Adipocyte (in vitro differentiated cells): Measurements from ENCODE around the gene RNF220.

ENCODE experiments used
- DNase-seq: peaks from one replicate; pipeline ENCODE4 v3.0.0-alpha.2; 2015; ENCODE audit warnings: low read depth
- H3K27me3 ChIP-seq: replicated peaks from 2 replicates; pipeline ENCODE4 v1.7.0; 2013; ENCODE audit warnings: mild to moderate bottlenecking, low read length, moderate library complexity; ENCODE audit not compliant: control insufficient read depth, insufficient read depth
- H3K36me3 ChIP-seq: 2 replicates; pipeline ENCODE4 v1.7.0; 2013; ENCODE audit warnings: low read length, mild to moderate bottlenecking, moderate library complexity; ENCODE audit not compliant: control insufficient read depth, insufficient read depth, severe bottlenecking
- H3K4me1 ChIP-seq: 2 replicates; pipeline ENCODE4 v1.7.0; 2013; ENCODE audit warnings: mild to moderate bottlenecking, low read length, moderate library complexity; ENCODE audit not compliant: control insufficient read depth, insufficient read depth
- H3K4me3 ChIP-seq: 2 replicates; pipeline ENCODE4 v1.7.0; 2013; ENCODE audit warnings: mild to moderate bottlenecking, low read length, moderate library complexity
- H3K9ac ChIP-seq: 2 replicates; pipeline ENCODE4 v1.7.0; 2013; ENCODE audit warnings: mild to moderate bottlenecking, low read length, moderate library complexity
- H3K9me3 ChIP-seq: 2 replicates; pipeline ENCODE4 v1.7.0; 2013; ENCODE audit warnings: mild to moderate bottlenecking, low read length, moderate library complexity; ENCODE audit not compliant: control insufficient read depth

RNF220 gene

GRCh38 chr1:44420535-44420934 lies 15.5 kb downstream of the RNF220 start:
- H3K27me3 ChIP-seq: peaks cover 60% of the 10 kb centered on the region
- H3K9ac ChIP-seq: no peak overlapping the region
- H3K9me3 ChIP-seq: no peaks in the 10 kb centered on the region
- peaks cover 8% of the 10 kb centered on the region for H3K4me1 ChIP-seq
- DNase-seq: no peak
- H3K4me3 ChIP-seq: no peak overlapping the region
- H3K36me3 ChIP-seq: no peaks in the 10 kb centered on the region

- DNase-seq: no peak
- Histone ChIP-seq H3K27me3 (peaks cover 55% of the 10 kb centered on the region), H3K4me3 (no peak overlapping the region), H3K4me1 (peaks cover 8% of the 10 kb centered on the region), H3K36me3 (no peaks in the 10 kb centered on the region), H3K9me3 (no peaks in the 10 kb centered on the region), H3K9ac (no peak overlapping the region)
These were observed 16.4 kb downstream of the RNF220 start for GRCh38 chr1:44421446-44421884.

GRCh38 chr1:44422161-44422560 lies 17.1 kb downstream of the RNF220 start:
- DNase-seq: no peak
- Histone ChIP-seq H3K9me3 (no peaks in the 10 kb centered on the region), H3K4me1 (peaks cover 8% of the 10 kb centered on the region), H3K9ac (no peak overlapping the region), H3K4me3 (no peak overlapping the region), H3K27me3 (peaks cover 55% of the 10 kb centered on the region), H3K36me3 (no peaks in the 10 kb centered on the region)

- H3K4me3 ChIP-seq: peak overlapping the region; percentile 45
- H3K4me1 ChIP-seq: peaks cover 8% of the 10 kb centered on the region
- no peaks in the 10 kb centered on the region for H3K36me3 ChIP-seq
- no peak overlapping the region for H3K9ac ChIP-seq
- peak; percentile 42 for DNase-seq
- H3K27me3 ChIP-seq: peaks cover 58% of the 10 kb centered on the region
- H3K9me3 ChIP-seq: no peaks in the 10 kb centered on the region
These were observed 18.8 kb downstream of the RNF220 start for GRCh38 chr1:44423591-44424537.

- no peak overlapping the region for H3K9ac ChIP-seq
- peaks cover 8% of the 10 kb centered on the region for H3K4me1 ChIP-seq
- H3K9me3 ChIP-seq: no peaks in the 10 kb centered on the region
- DNase-seq: no peak
- no peaks in the 10 kb centered on the region for H3K36me3 ChIP-seq
- H3K27me3 ChIP-seq: peaks cover 58% of the 10 kb centered on the region
- H3K4me3 ChIP-seq: no peak overlapping the region
These were observed 19.7 kb downstream of the RNF220 start for GRCh38 chr1:44424747-44425146.

GRCh38 chr1:44425341-44426082 lies 20.5 kb downstream of the RNF220 start:
- no peak overlapping the region for H3K4me3 ChIP-seq
- H3K9ac ChIP-seq: no peak overlapping the region
- H3K27me3 ChIP-seq: peaks cover 53% of the 10 kb centered on the region
- no peaks in the 10 kb centered on the region for H3K36me3 ChIP-seq
- H3K9me3 ChIP-seq: no peaks in the 10 kb centered on the region
- peaks cover 8% of the 10 kb centered on the region for H3K4me1 ChIP-seq
- no peak for DNase-seq

GRCh38 chr1:44431861-44432260 lies 26.8 kb downstream of the RNF220 start:
- Histone ChIP-seq H3K4me3 (no peak overlapping the region), H3K27me3 (peaks cover 37% of the 10 kb centered on the region), H3K9me3 (no peaks in the 10 kb centered on the region)

GRCh38 chr1:44433209-44433608 lies 28.2 kb downstream of the RNF220 start:
- peak; percentile 64 for DNase-seq
- Histone ChIP-seq H3K4me1 (no peaks in the 10 kb centered on the region), H3K9ac (no peak overlapping the region), H3K36me3 (no peaks in the 10 kb centered on the region), H3K27me3 (peaks cover 24% of the 10 kb centered on the region), H3K4me3 (no peak overlapping the region), H3K9me3 (no peaks in the 10 kb centered on the region)

More at GRCh38 chr1:44431861-44432260, 26.8 kb downstream of the RNF220 start:
- no peak for DNase-seq
- H3K36me3 ChIP-seq: no peaks in the 10 kb centered on the region
- no peaks in the 10 kb centered on the region for H3K4me1 ChIP-seq
- no peak overlapping the region for H3K9ac ChIP-seq

GRCh38 chr1:44436401-44437106 lies 31.5 kb downstream of the RNF220 start:
- Histone ChIP-seq H3K4me3 (no peak overlapping the region), H3K9ac (no peak overlapping the region), H3K27me3 (peaks cover 5% of the 10 kb centered on the region), H3K4me1 (no peaks in the 10 kb centered on the region), H3K9me3 (no peaks in the 10 kb centered on the region), H3K36me3 (no peaks in the 10 kb centered on the region)
- DNase-seq: no peak

GRCh38 chr1:44437107-44437716 lies 32.2 kb downstream of the RNF220 start:
- Histone ChIP-seq H3K9ac (no peak overlapping the region), H3K9me3 (no peaks in the 10 kb centered on the region), H3K36me3 (no peaks in the 10 kb centered on the region), H3K4me1 (no peaks in the 10 kb centered on the region), H3K27me3 (peaks cover 5% of the 10 kb centered on the region), H3K4me3 (no peak overlapping the region)
- no peak for DNase-seq
